ENCODE data around the gene AIM2.
A peak's percentile ranks its signal among the peaks of the same experiment; 100 is the strongest.
"Not testable (repeated sequence)": the region's sequence is repeated elsewhere in the genome, so short reads cannot be mapped to it uniquely, and the experiment has no call there.

Gene AIM2, protein sequence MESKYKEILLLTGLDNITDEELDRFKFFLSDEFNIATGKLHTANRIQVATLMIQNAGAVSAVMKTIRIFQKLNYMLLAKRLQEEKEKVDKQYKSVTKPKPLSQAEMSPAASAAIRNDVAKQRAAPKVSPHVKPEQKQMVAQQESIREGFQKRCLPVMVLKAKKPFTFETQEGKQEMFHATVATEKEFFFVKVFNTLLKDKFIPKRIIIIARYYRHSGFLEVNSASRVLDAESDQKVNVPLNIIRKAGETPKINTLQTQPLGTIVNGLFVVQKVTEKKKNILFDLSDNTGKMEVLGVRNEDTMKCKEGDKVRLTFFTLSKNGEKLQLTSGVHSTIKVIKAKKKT

DNA sequence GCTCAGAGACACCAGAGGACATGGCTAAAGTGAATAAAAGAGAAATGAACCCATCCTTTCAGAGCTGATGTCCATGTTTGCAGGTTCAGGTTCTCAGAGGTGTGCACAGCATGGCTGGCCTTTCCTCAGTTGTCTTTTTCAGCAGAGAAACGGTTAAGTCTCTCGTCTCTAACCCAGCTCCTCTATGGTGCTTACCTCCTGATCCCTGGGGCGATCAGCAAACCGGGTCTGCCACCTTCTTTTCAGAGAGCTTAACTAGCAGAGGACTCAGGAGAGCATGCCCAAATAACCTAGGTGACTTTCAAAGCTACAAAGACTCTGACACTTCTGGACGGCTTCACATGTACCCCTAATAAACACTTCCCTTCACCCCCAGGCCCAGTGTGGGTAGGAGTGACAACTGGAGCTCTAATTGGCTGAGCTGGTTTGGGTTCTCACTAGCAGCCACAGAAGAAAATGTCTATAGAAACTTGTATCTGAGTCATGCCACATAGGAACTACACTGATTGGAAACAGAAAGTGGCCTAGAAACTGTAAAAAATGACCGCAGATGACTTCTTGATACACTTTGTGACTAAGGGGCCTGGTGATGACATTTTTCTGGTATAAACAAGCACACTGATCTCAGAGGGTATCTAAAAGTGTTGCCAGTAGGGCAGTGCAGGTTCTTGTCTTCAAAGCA lies at the start of gene AIM2:
Gene AIM2, minus strand, starts transcription at position 329 of the 682 bp plus-strand sequence. CDS start 3,267 bp downstream, outside the sequence.
- DNase-seq: no peak

DNA sequence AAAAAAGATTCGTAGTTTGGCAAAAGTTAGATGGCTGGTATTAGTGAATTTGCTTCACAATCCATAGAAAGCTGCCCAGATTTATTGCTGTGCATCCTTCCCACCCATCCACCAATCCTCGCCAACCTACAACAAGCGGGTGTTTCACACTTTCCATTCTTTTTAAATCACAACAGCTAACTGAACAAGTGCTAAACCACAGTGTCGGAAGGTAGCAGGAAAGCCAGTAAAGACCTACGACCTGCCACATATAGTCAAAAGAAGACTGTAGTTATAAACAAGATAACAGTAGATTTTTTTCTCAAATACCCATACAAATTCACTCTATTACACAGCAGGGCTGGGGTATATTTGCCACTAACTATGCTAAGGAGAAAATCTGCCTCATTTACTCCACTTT lies 47.0 kb upstream of the AIM2 start:
- no peak for DNase-seq

DNA sequence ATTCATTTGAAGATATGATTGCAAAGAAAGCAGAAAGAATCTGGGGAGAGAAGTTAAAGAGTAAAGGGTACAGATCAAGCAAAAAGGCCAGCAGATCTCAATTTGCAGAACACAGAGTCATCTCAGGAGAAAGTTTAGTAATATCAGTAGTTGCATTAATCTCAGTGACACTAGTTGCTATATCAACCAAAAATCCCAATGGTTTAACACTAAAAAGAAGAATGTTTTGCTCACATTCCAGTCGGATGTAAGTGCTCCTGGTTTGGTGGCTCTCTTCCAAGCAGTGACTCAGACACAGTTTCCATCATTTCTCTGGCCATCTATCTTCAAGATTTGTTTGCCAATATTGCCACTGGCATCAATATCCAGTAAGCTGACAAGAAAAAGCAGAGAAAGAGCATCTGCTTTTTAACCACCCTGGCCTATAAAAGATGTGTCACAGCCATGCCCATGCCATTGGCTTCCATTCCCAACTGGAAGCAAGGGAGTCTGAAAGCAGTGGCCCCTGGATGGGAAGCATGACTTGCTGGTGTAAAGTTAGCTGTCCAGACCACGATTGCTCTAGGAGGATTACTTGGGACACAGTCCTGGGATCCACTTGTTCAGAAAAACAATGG lies 45.5 kb upstream of the AIM2 start:
- no peak for DNase-seq

DNA sequence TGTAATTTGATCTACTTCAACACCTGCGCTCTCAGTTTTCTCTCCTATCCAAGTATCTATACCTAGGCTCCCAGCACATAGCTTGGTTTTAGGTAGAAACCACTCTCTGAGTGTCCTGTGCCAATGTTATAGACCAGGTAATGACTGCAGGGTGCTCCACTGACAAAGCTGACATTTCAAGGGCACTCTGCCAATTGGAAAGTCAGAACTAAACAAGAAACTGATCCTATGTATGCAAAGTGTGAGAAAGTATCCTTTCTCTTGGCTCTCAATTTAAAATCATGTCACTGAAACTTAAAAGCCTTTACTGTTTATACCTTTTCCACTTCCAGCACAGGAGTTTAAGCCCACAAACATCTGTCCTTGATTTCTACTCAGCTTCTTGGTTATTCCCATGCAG lies 45.0 kb upstream of the AIM2 start:
- DNase-seq: no peak

DNA sequence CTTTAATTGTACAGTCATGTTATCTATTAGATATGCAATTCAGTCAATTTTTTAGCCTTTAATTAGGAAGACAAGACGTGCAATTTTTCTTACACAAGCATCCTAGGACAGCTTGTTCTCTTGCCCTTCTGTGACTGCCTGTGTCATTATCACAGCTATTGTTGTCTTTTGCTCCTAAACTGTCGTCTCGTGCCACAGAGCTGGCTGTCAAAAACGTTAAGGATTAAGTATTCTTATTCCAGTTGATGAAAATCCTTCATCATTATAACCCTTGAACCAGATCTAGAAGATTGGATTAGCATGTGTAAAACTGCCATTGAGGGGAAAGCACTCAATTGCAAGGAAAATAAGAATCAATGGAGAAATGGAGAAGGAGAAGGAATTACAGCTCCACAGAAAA lies 43.8 kb upstream of the AIM2 start:
- no peak for DNase-seq

DNA sequence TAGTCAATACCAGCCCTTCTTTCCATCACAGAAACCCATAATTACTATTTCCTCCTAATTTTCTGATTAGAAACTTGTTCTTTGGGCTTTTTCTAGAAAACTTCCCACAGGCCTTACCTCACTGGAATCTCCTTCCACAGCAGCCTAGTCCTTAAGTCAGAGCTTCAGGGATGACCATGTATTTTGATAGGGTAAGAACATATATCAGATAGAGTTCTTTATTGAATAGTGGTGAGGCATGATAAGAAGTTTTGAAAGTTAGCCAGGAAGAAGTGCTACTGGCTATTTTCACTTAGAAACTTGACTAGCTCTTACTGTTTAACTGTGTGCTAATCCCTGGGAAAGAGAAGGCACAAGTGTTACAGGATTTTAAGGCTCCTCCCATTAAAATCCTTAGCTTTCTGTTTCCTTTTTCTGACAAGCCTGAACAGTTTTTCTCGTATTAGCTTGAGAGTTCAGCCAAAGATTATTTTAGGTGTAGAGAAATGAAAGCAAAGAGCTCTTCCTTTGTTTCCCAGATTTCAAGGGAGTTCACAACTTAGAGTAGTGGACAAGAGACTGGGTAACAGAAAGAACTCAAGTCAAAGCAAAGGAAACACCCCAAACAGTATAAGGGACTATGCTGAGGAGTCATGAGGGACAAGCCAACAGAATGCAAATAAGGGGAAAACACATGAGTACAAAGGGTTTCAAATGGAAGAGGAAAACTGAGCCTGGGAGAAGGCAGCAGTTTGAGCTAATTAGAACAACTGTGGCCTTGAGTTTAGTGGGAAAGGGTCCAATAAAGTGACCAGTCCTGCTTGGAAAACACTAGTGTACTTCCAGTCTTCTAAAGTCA lies 37.2 kb upstream of the AIM2 start:
- DNase-seq: no peak

DNA sequence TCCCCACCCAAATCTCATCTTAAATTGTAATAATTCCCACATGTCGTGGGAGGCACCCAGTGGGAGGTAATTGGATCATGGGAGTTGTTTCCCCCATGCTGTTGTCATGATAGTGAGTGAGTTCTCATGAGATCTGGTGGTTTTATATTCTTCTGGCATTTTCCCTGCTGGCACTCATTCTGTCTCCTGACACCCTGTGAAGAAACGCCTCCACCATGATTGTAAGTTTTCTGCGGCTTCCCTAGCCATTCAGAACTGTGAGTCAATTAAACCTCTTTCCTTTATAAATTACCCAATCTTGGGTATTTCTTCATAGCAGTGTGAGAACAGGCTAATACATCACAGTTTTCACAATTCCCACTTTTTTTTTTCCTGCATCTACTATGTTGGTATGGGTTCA lies 26.5 kb upstream of the AIM2 start:
- not testable (repeated sequence) for DNase-seq

DNA sequence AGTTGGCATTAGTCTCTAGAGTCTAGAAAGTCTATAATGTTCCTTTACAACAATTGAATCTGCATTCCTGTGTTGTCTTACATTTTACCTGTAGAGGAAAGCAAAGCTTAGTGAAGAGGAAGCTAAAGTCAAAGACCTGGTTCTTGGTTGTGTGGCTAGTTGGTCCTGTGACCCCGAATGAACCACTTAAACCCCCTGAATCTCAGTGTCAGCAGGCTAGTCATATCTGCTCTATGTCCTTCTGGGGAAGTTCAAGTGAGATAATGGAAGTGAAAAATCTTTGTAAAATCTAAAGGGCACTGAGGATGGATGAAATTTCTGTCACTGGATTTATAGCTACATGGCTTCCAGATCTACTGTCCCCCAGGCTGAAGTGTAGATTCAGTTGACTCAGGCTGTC lies 24.0 kb upstream of the AIM2 start:
- DNase-seq: no peak

DNA sequence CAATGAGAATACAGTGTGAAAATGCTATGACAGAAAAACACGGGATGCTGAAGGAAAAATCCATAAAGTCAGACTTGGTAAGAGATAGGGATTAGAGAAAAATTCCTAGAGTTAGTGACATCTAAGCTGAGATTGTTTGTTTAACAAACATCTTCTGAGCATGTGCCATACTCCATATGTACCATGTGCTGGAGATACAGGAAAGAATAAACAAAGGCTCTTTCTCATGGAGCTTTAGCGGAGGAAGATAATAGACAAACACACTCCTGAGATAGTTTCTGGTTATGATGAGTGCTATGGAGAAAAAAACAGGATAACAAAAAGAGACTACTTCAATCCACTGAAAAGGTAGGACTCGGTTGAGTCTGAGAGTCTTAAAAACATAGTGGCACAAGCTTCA lies 22.0 kb upstream of the AIM2 start:
- DNase-seq: no peak

DNA sequence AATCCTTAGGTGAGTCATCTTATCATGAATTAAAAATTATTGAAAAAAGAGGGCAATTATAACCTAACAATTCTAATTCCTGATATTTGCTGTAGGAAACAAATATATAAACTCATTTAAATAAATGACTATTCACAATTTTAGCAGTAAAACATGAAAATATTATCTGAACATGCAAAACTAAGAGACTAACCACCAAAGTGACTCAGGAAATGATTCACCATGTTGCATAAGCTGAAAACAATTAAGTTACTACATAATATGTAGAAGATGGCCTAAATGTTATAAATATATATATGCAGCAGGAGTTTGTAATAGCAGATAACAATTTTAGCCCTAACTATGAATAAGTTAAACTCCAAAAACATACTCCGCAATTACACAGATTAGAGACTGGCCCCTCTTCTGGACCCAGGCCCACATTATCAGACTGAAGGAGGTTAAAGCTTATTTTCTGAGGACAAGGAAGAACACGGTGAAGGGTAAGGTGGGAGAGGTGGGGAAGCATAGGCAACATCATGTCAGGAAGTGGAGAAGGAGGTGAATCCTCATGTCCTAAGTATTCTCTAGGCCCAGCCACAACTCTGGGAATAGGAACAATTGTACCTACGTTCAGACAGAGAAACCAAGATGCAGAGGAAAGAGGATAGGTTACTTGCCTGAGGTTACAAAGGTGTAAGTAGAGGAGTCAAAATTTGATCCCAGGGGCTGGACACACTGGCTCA lies 15.6 kb upstream of the AIM2 start:
- no peak for DNase-seq

DNA sequence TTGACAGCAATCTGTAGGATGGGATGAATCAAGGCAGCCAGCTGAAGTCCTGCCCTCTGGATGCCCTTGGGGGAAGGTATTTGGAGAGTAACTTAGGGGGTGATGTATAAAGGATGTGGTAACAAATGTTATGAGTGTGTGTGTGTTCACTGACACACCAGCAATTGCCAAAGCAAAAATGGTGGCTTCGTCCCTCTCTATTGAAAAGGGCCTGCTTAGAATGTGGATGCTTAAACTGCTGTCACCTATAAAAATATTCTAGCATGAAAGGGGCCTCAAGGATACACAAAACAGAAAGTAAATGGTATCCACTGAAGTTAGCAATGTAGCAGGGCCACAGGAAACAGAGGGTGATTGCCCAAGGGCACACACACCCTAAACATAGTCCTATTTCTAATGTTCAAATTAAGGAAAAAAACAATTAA lies 15.1 kb upstream of the AIM2 start:
- no peak for DNase-seq

DNA sequence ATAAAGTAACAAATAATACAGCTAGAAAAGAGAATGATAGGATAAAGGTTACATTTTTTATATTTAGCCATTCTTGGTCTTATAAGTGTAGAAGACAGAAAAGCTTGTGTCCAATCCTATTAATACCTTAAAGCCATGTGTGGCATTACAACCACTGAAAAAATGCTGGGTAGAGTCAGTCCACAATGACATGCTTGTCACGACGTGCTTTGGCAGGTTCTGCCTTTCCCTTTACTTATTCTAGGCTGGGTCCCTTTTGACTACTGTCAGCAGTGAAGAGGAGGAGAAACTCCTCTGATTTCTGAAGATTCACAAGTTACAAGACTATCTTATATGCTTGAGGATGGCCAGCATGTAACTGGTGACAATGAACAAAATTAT lies 14.6 kb upstream of the AIM2 start:
- no peak for DNase-seq

DNA sequence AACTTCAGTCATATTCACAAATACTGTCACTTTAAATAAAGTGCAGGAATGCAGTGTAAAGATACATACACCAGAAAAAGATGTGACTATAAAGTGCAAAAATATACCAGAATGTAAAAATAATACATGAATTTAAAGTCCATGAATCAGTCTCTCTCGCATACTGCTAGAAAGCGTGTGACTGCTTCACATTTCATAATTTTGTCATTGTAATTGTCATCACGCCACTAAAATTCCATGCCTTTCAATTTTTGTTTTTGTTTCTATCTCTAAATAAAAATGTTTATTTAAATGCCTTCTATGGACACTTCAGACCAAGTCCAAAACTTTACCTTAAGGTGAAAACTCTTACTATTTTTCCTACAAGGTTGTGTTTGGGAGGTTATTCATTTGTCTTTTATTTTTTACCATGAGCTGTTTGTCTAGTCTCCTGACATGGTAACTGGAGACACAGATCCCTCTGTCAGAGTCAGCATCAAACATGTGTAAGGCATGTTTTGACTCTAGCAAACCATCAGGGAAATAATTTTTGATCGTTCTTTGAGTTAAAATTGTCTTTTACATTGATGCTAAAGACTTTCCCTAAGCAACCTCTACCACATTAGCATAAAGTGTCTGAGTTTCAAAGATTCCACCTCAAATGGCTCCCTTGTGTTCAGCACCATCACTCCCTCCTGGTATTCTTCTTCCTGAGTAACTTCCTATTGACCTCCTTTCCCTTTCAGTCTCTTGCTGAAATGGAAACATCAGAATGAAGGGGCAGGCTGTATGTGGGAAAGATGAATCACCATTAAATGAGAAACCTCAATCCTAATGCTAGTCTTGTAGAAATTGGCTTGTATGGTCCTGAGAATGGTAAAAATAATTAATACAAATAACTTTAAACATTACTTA lies 14.0 kb upstream of the AIM2 start:
- no peak for DNase-seq

DNA sequence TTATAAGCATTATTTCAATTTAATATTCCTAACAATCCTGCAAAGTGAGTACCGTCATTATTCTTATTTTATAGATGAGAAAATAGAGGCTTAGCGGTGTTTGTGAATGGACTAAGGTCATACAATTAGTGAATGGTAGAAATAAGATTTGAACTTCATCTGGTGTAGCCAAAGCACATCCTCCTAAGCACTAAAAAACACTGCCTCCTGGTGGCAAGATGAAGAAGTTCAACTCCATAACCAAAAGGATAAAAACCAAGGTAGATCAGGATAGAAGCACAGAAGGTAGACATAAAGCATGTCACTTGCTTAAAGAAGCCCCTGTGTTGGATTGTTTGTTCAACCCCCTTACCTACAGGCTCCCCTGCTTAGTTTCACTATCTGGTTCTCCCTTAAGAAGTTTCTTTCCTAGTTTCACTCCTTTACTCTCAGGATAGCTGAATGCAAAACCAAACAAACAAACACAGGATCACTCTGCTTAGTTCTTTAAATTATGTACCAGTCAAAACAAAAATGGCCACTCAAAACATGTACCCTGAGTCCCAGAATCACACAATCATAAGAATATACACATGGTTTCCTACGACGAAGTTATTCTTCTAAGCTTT lies 12.7 kb upstream of the AIM2 start:
- peak; percentile 0 for DNase-seq

DNA sequence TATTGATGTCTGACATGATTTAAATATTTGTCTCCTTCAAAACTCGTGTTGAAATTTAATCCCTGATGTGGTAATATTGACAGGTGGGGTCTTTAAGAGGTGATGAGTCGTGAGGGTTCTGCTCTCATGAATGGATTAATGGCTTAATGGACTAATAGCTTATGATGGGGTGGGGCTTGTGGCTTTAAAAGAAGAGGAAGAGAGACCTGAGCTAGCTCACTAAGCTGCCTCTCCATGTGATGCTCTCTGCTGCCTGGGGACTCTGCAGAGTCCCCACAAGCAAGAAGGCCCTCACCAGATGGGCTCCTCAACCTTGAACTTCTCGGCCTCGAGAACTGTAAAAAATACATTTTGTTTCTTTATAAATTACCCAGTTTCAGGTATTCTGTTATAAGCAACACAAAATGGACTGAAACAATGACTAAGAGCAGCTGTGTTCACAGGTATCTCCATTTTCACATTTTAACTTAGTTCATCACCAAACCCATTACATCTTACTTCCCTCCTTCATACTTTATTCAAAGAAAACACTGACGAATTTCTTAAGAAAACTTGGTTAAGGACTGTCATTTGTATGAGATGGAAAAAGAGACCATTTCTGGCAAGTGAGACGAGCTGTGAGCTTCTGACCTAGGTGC lies 12.1 kb upstream of the AIM2 start:
- no peak for DNase-seq

DNA sequence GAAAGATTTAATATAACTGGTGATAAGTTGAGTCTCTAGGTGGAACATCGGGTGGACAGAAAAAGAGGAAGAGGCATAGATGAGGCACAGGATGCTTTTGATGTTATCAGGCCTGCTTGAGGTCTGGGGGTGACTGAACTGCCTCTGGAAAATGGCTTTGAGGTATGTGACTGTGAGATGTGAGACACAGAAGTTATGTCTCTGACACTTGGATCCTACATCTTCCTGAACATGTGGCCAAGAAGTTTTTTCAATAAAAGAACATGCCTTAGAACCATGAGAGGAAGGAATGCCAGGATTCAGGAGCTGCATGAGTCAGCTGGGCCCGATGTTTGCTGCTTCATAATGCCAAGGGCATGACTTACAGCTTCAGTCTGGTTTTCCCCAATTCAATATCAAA lies 11.5 kb upstream of the AIM2 start:
- no peak for DNase-seq

DNA sequence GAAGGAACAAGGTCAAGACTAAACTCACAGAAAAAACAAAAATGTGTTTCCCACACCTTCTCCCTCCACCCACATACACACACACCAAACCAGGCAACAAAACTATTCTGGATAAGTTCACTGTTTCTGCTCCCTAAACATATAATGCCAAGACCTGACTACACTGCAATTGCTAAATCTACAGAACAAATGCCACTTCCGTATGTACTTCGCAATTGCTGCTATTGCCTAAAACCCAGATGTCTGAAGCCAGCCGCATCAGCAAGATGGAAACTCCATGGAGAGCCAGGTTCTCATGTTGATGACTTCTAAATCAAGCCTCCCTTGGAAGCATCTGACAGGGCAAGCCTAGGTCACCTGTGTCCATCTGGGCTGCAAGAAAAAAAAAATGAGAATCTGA lies 8.3 kb upstream of the AIM2 start:
- DNase-seq: no peak

DNA sequence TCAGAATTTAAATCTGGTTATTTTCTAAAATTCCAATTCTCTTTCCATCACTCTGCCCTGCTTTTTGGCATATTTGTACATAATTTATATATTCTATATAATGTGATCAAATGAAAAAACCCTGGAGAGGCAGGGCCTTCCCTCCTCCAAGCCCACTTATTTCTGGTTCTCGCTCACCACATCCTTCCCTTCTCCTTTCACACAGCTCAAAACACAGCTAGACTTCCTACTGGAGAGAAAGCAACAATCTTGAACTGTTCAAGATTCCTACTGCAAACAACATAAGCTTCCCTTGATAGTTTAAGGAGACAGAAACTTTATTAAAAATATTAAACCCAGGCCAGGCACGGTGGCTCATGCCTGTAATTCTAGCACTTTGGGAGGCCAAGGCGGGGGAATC lies 7.6 kb upstream of the AIM2 start:
- DNase-seq: no peak

DNA sequence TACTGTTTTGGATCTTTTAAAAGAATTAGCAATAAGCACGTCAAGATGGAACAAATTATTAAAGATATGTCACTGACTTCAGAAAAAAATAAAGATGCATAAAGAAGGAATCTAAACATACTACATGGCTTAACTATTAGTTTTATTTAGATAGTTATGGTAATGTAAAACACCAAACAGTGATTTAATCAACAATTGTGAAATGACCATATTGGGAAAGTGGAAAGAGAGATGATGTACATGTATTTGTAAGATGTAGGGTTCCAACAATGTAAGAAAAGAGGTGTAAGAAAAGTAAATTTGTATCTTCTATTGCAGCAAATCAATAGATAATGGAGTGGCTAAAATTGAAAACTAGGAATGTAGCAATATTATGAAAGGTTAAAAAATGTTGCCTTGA lies 6.4 kb upstream of the AIM2 start:
- DNase-seq: no peak

DNA sequence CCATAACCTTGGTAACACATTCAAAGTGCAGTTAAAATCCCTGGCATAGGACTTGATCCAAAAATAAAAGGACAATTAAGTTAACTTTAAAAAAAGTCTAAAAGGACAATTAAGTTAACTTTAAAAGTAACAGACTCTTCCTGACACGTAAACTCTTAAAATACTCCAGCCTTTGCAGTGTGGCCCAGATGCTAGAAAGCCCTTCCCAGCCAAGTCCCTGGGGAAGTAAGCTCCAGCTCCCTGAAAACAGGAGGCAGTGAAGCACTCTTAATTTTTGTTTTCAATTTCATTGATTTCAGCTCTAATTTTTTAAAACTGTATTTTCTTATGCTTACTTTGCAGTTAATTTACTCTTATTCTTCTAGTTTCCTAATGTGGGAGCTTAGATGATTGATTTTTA lies 5.1 kb upstream of the AIM2 start:
- no peak for DNase-seq

DNA sequence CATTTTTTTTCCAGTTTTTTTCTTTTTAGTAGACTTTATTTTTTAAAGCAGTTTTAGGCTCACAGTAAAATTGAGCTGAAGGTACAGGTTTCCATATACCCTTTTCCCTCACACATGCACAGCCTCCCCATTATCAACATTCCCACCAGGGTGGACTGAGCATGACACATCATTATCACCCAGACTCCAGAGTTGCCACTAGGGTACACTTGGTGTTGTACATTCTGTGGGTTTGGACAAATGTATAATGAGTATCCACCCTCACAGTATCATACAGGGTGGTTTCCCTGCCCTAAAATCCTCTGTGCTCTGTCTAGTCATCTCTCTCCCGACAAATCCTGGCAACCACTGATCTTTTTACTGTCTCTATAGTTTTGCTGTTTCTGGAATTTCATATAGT lies 3.0 kb upstream of the AIM2 start:
- DNase-seq: no peak

Measured in NCI-H1694 (cell line).